ENCODE results near the gene CACNA1I. TPM values are rescaled to one million over a fixed set of nuclear protein-coding genes. Genes with fewer than 3 reads are reported as not detected.

CACNA1I gene
- total and polyA plus RNA-seq, 5 donors from 2014 or later: 0.06 to 10.6 (median 0.32) TPM

DNA sequence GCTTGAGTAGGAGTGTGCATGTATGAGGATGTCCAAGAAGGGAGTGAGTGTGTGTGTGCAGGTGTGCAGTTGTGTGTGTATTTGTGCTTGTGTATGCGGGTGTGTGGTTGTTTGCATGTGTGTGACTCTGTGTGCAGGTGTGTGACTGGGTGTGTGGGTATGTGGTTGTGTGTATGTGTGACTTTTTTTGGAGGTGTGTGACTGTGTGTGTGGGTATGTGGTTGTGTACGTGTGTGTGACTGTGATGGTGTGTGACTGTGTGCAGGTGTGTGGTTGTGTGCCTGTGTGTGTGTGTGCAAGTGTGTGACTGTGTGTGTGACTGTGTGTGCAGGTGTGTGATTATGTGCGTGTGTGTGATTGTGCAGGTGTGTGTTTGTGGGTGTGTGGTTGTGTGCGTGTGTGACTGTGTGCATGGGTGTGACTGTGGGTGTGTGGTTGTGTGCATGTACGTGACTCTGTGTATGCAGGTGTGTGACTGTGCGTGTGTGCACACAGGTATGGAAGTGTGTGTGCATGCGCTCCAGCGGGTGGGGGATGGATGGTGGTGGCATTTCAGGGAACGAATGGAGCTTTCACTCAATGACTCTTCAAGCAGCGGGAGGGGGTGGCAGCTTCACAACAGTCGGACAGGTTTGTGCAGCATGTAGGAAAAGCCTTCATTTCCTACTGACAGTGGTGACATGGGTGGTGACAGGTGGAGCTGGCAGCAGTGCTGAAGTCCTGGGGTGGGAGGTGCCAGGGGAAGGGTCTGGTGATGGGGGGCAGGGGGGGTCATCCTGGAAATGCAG lies 47.6 kb downstream of the CACNA1I start:
- H3K4me1 Mint-ChIP-seq: peaks cover 1 to 20% (median 12%) of the 10 kb centered on the region in 4 donors
- Histone ChIP-seq H3K27ac (ENCODE audit: insufficient read depth, low read length, poor library complexity, severe bottlenecking) (no peak overlapping the region), H3K27me3 (ENCODE audit: control insufficient read depth, insufficient read depth, low read length) (peaks cover under 1% of the 10 kb centered on the region), H3K4me3 (ENCODE audit: low read depth, low read length) (no peak overlapping the region), H3K4me1 (ENCODE audit: control insufficient read depth, insufficient read depth, low read length, poor library complexity, severe bottlenecking) (peaks cover 6% of the 10 kb centered on the region), H3K36me3 (ENCODE audit: control insufficient read depth, insufficient read depth, low read length) (no peaks in the 10 kb centered on the region), H3K9me3 (ENCODE audit: control insufficient read depth in 2 of 2, low read length in 2 of 2) (no peaks in the 10 kb centered on the region)
- DNase-seq (no peak), ATAC-seq (ENCODE audit: low read depth in 2 of 2) (no peak)
- peaks cover 0 to 3% (median 0%) of the 10 kb centered on the region in 7 donors for H3K9me3 Mint-ChIP-seq
- H3K4me3 Mint-ChIP-seq: peak overlapping the region in 1 of 4 donors; percentile 9
- no peaks in the 10 kb centered on the region for H3K36me3 Mint-ChIP-seq
- H3K27me3 Mint-ChIP-seq: peaks cover 12% of the 10 kb centered on the region
- H3K27ac Mint-ChIP-seq: peak overlapping the region in 1 of 3 donors; percentile 71

DNA sequence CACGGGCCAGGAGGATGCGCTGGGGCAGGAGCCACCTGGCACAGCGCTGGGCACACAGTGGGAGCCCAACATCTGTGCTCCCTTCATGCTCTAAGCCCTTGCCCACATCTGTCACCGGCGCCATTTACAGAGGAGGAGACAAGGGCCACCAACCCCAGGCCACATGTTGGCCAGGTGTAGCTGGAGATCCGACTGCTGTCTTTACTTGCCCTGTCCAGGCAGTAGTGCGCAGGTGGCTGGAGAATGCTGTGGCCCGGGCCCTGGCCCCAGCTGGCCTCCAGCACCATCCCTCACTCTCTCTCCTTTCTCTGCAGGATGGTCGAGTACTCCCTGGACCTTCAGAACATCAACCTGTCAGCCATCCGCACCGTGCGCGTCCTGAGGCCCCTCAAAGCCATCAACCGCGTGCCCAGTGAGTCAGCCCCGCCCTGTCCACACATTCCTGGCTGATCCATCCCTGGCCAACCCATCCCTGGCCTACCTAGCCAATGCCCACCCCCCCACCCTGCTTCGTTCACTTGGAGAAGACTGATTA lies 48.5 kb downstream of the CACNA1I start:
- Mint-ChIP-seq H3K27me3 (peaks cover 12% of the 10 kb centered on the region), H3K4me3 (no peak overlapping the region), H3K4me1 (peaks cover 0 to 15% (median 10%) of the 10 kb centered on the region in 4 donors), H3K27ac (peak overlapping the region in 1 of 3 donors; percentile 43), H3K9me3 (peaks cover 0 to 3% (median 0%) of the 10 kb centered on the region in 7 donors), H3K36me3 (no peaks in the 10 kb centered on the region)
- Histone ChIP-seq H3K27me3 (ENCODE audit: control insufficient read depth, insufficient read depth, low read length) (peaks cover 4% of the 10 kb centered on the region), H3K4me1 (ENCODE audit: control insufficient read depth, insufficient read depth, low read length, poor library complexity, severe bottlenecking) (peaks cover 2% of the 10 kb centered on the region), H3K9me3 (ENCODE audit: control insufficient read depth in 2 of 2, low read length in 2 of 2) (no peaks in the 10 kb centered on the region), H3K36me3 (ENCODE audit: control insufficient read depth, insufficient read depth, low read length) (no peaks in the 10 kb centered on the region), H3K27ac (ENCODE audit: insufficient read depth, low read length, poor library complexity, severe bottlenecking) (no peak overlapping the region), H3K4me3 (ENCODE audit: low read depth, low read length) (no peak overlapping the region)
- ATAC-seq (ENCODE audit: low read depth in 2 of 2) (no peak), DNase-seq (no peak)

DNA sequence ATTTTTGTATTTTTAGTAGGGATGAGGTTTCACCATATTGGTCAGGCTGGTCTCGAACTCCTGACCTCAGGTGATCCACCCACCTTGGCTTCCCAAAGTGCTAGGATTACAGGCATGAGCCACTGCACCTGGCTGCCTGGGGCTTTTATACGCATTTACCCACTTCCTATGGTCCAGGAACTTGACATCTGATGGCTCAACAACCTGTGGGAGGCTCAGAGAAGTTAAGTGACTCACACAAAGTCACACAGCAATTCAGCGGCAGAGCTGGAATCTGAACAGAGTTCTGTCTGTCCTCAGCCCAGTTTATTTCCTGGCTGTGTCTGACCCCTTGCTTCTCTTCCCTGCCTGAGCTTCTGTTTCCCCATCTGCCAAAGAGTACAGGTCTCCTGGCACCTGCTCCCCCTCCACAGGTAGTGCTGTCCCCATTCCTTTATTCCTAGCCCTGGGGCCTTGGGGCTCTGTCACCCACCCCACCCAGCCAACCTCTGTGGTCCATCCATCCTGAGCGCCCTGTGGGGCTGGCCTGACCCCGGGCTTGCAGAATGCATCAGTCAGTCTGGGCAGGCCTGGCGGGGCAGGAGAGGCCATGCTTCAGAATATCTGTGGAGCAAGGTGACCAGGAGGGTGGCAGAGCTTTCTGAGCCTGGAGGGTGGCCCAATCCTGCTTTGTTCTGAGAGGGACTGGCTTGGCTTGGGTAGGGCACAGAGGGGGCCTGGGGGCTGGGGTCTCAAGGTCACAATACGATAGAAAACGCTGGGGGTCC lies 50.6 kb downstream of the CACNA1I start:
- Mint-ChIP-seq H3K4me1 (peaks cover 0 to 12% (median 8%) of the 10 kb centered on the region in 4 donors), H3K27me3 (peaks cover 6% of the 10 kb centered on the region), H3K36me3 (no peaks in the 10 kb centered on the region), H3K27ac (no peak overlapping the region), H3K4me3 (no peak overlapping the region), H3K9me3 (peaks cover 0 to 3% (median 0%) of the 10 kb centered on the region in 7 donors)
- H3K27me3 ChIP-seq (ENCODE audit: control insufficient read depth, insufficient read depth, low read length): peaks cover 4% of the 10 kb centered on the region
- no peak for ATAC-seq (ENCODE audit: low read depth in 2 of 2)
- DNase-seq: no peak
- no peaks in the 10 kb centered on the region for H3K36me3 ChIP-seq (ENCODE audit: control insufficient read depth, insufficient read depth, low read length)
- peaks cover 2% of the 10 kb centered on the region for H3K4me1 ChIP-seq (ENCODE audit: control insufficient read depth, insufficient read depth, low read length, poor library complexity, severe bottlenecking)
- no peaks in the 10 kb centered on the region for H3K9me3 ChIP-seq (ENCODE audit: control insufficient read depth in 2 of 2, low read length in 2 of 2)
- H3K27ac ChIP-seq (ENCODE audit: insufficient read depth, low read length, poor library complexity, severe bottlenecking): no peak overlapping the region
- no peak overlapping the region for H3K4me3 ChIP-seq (ENCODE audit: low read depth, low read length)

DNA sequence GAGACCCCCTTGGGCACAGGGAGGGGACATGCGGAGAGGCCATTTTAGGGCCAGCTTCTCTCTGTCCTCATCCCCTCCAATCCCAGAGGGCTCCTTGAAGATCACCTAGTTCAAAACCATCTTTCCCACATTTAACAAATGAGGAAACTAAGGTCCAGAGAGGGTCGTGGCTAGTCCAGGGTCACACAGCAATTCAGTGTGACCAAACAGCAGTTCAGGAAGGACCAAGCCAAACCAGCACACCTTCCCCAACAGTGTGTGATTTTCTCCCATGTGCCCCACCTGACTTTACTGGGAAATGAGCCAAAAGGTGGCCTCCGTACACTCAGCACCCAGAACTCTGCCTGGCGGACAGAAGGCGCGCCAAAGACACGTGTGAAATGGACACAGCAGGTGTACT lies 51.3 kb downstream of the CACNA1I start:
- peaks cover 0 to 3% (median 0%) of the 10 kb centered on the region in 7 donors for H3K9me3 Mint-ChIP-seq
- H3K27ac Mint-ChIP-seq: no peak overlapping the region
- no peaks in the 10 kb centered on the region for H3K36me3 ChIP-seq (ENCODE audit: control insufficient read depth, insufficient read depth, low read length)
- H3K27ac ChIP-seq (ENCODE audit: insufficient read depth, low read length, poor library complexity, severe bottlenecking): no peak overlapping the region
- H3K27me3 ChIP-seq (ENCODE audit: control insufficient read depth, insufficient read depth, low read length): peaks cover 4% of the 10 kb centered on the region
- H3K4me1 ChIP-seq (ENCODE audit: control insufficient read depth, insufficient read depth, low read length, poor library complexity, severe bottlenecking): peaks cover 2% of the 10 kb centered on the region
- H3K4me1 Mint-ChIP-seq: peaks cover 0 to 10% (median 10%) of the 10 kb centered on the region in 4 donors
- no peaks in the 10 kb centered on the region for H3K36me3 Mint-ChIP-seq
- no peaks in the 10 kb centered on the region for H3K9me3 ChIP-seq (ENCODE audit: control insufficient read depth in 2 of 2, low read length in 2 of 2)
- peaks cover 6% of the 10 kb centered on the region for H3K27me3 Mint-ChIP-seq
- no peak overlapping the region for H3K4me3 ChIP-seq (ENCODE audit: low read depth, low read length)
- ATAC-seq (ENCODE audit: low read depth in 2 of 2): no peak
- H3K4me3 Mint-ChIP-seq: no peak overlapping the region
- no peak for DNase-seq

DNA sequence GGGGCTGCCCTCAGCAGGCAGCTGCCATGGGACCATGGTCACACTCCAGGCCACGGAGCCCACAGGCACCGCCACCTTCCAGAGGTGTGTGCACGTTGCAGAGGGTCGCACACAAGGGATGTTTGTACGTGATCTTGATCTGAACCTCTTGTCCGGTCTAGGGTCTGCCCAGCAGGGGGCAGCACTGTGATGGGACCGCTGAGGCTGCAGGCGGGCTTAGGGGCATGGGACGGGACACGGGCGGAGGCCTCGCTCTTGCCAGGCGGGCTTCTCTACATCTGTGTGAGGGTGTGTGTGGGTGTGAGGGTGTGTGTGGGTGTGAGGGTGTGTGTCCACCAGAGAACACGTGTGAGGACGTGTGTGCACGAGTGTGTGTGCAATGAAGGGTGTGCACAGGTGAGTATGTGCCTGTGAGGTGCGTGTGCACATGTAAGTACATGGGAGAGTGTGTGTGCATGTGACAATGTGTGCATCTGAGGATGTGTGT lies 52.4 kb downstream of the CACNA1I start:
- Mint-ChIP-seq H3K4me1 (peaks cover 0 to 7% (median 6%) of the 10 kb centered on the region in 4 donors), H3K27me3 (peaks cover 6% of the 10 kb centered on the region), H3K36me3 (no peaks in the 10 kb centered on the region), H3K4me3 (no peak overlapping the region), H3K9me3 (peaks cover 0 to 3% (median 0%) of the 10 kb centered on the region in 7 donors), H3K27ac (no peak overlapping the region)
- Histone ChIP-seq H3K27ac (ENCODE audit: insufficient read depth, low read length, poor library complexity, severe bottlenecking) (no peak overlapping the region), H3K36me3 (ENCODE audit: control insufficient read depth, insufficient read depth, low read length) (no peaks in the 10 kb centered on the region), H3K4me1 (ENCODE audit: control insufficient read depth, insufficient read depth, low read length, poor library complexity, severe bottlenecking) (no peaks in the 10 kb centered on the region), H3K4me3 (ENCODE audit: low read depth, low read length) (no peak overlapping the region), H3K27me3 (ENCODE audit: control insufficient read depth, insufficient read depth, low read length) (peaks cover 4% of the 10 kb centered on the region), H3K9me3 (ENCODE audit: control insufficient read depth in 2 of 2, low read length in 2 of 2) (no peaks in the 10 kb centered on the region)
- ATAC-seq (ENCODE audit: low read depth in 2 of 2) (peak in 1 of 2 donors; percentile 44), DNase-seq (peak; percentile 37 to 62 (median 59))

DNA sequence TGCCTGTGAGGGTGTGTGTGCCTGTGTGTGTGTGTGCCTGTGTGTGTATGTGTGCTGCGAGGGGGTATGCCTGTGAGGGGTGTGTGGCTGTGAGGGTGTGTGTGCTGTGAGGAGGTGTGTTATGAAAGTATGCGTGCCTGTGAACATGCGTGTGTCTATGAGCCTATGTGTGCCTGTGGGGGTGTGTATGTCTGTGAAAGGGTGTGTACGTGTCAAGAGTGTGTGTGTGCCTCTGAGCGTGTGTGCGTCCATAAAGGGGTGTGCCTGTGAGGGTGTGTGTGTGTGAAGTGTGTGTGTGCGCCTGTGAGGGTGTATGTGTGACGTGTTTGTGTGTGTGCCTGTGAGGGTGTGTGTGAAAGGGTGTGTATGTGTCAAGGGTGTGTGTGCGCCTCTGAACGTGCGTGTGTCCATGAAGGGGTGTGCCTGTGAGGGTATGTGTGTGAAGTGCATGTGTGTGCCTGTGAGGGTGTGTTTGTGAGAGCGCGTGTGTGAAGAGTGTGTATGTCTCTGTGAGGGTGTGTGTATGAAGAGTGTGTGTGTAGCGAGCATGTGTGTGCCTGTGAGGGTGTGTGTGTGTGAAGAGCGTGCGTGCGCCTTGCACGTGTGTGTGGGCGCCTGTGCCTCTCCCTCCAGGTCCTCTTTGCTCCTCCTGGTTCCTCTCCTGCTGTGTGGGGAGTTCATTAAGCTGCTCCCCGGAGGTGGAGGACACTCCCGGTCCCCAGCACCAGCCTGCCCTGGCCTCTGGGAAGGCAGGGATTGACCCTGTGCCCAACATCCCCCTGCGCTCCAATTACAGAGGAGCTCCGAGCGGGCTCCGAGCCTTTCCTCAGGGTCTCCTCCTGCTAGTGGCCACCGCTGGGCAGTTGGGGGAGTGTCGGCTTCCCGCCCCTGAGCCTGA lies 53.3 kb downstream of the CACNA1I start:
- no peaks in the 10 kb centered on the region for H3K9me3 ChIP-seq (ENCODE audit: control insufficient read depth in 2 of 2, low read length in 2 of 2)
- H3K4me1 ChIP-seq (ENCODE audit: control insufficient read depth, insufficient read depth, low read length, poor library complexity, severe bottlenecking): no peaks in the 10 kb centered on the region
- no peak overlapping the region for H3K4me3 ChIP-seq (ENCODE audit: low read depth, low read length)
- no peaks in the 10 kb centered on the region for H3K36me3 ChIP-seq (ENCODE audit: control insufficient read depth, insufficient read depth, low read length)
- ATAC-seq (ENCODE audit: low read depth in 2 of 2) (no peak), DNase-seq (no peak)
- peaks cover 0 to 4% (median 2%) of the 10 kb centered on the region in 4 donors for H3K4me1 Mint-ChIP-seq
- H3K36me3 Mint-ChIP-seq: no peaks in the 10 kb centered on the region
- no peaks in the 10 kb centered on the region for H3K9me3 Mint-ChIP-seq
- no peak overlapping the region for H3K27ac ChIP-seq (ENCODE audit: insufficient read depth, low read length, poor library complexity, severe bottlenecking)
- H3K27me3 Mint-ChIP-seq: peaks cover 6% of the 10 kb centered on the region
- H3K27ac Mint-ChIP-seq: no peak overlapping the region
- H3K27me3 ChIP-seq (ENCODE audit: control insufficient read depth, insufficient read depth, low read length): peaks cover 4% of the 10 kb centered on the region
- no peak overlapping the region for H3K4me3 Mint-ChIP-seq

DNA sequence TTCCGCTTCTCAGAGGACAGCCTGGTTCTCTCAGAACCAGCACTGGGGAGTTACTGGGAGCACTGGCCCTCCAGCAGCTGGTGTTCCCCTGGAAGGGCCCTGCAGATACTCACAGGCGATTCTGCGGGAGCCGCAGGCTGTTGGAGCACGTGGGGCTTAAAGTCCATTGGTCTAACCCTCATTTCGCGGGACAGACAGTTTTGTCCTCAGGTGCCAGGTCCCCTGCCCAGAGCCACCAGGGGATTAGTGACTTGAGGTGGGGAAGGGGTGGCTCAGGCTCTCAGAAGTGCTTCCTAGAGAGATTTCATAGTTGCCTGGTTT lies 53.9 kb downstream of the CACNA1I start:
- peaks cover 0 to 4% (median 2%) of the 10 kb centered on the region in 4 donors for H3K4me1 Mint-ChIP-seq

More for the DNA sequence above, 53.9 kb downstream of the CACNA1I start:
- Mint-ChIP-seq H3K4me3 (no peak overlapping the region), H3K9me3 (no peaks in the 10 kb centered on the region), H3K27ac (no peak overlapping the region), H3K36me3 (no peaks in the 10 kb centered on the region), H3K27me3 (peaks cover 6% of the 10 kb centered on the region)
- ATAC-seq (ENCODE audit: low read depth in 2 of 2) (no peak), DNase-seq (no peak)
- Histone ChIP-seq H3K27me3 (ENCODE audit: control insufficient read depth, insufficient read depth, low read length) (peaks cover 4% of the 10 kb centered on the region), H3K36me3 (ENCODE audit: control insufficient read depth, insufficient read depth, low read length) (no peaks in the 10 kb centered on the region), H3K4me1 (ENCODE audit: control insufficient read depth, insufficient read depth, low read length, poor library complexity, severe bottlenecking) (no peaks in the 10 kb centered on the region), H3K4me3 (ENCODE audit: low read depth, low read length) (no peak overlapping the region), H3K9me3 (ENCODE audit: control insufficient read depth in 2 of 2, low read length in 2 of 2) (no peaks in the 10 kb centered on the region), H3K27ac (ENCODE audit: insufficient read depth, low read length, poor library complexity, severe bottlenecking) (no peak overlapping the region)

All from CD4-positive, CD25-positive, alpha-beta regulatory T cell (primary cell).